ENCODE data around the gene TMEM14A. TPM values are rescaled to one million over a fixed set of nuclear protein-coding genes. Genes with fewer than 3 reads are reported as not detected.
A peak's percentile ranks its signal among the peaks of the same experiment; 100 is the strongest.

Gene TMEM14A, protein sequence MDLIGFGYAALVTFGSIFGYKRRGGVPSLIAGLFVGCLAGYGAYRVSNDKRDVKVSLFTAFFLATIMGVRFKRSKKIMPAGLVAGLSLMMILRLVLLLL
- total RNA-seq, result 10 to 100 TPM; 19.0 to 19.6 TPM

DNA sequence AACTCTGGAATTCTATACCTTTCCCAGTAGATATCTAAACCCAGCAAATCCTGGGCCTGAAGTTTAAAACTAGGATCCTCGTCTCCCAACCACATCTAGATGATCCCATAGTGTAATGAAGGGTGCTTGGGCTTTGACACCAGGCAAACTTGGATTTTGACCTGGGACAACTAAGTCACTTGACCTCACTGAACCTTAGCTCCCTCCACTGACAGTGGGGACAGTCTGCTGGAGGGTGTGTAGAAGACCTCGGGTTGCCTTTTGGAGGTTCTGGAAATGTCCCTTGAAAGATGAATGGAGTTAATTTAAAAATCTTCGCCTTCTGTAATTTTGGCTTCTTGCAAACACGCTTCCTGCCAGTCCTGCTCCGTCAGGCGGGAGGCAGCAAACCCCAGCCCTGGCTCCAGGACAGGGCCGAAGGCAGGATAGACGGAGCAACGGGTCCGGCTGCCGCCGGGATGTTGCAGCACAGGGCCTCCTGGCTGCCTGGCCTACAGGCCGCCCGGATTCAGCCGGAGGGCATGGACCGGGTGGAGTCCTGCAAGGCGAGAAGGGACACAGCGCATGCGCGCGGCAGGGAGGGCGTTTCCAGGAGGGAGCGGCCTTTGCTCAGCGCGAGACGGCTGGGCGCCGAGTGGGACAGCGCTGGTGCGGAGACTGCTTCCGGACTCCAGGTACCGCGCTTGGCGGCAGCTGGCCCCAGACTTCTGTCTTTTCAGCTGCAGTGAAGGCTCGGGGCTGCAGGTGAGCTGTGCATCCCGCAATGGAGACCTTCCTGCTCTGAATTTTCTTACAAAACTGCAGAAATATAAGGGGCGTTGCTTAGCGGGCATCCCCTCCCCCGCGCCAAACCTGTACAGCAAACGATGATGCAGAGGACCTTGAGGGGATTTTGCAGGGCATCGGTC is at the start of gene TMEM14A:
TSS of gene TMEM14A (plus strand) at position 612 of the 908 bp plus-strand sequence. CDS start 5,990 bp downstream, outside the sequence.
- Mint-ChIP-seq H3K4me1 (peaks cover 22% of the 10 kb centered on the region), H3K27me3 (no peaks in the 10 kb centered on the region), H3K4me3 (peak within 1 kb of the TSS; percentile 88), H3K36me3 (peaks cover 6% of the 10 kb centered on the region), H3K9me3 (no peaks in the 10 kb centered on the region), H3K27ac (peak within 1 kb of the TSS; percentile 81)
- DNase-seq, result peak; percentile 93

DNA sequence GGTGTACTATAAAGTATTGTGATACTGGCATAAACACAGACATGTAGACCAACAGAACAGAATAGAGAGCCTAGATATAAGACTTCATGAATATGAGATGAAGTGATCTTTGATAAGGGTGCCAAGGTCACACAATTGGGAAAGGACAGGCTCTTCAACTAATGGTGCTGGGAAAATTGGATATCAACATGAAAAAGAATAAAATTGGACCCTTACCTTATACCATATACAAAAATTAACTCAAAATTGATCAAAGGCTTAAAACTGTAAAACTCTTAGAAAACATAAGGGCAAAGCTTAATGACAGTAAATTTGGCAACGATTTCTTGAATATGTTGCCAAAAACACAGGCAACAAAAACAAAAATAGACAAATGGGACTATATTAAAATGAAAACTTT is 49.3 kb upstream of the TMEM14A start:
- H3K4me3 Mint-ChIP-seq, result no peak overlapping the region
- H3K9me3 Mint-ChIP-seq, result no peaks in the 10 kb centered on the region
- no peaks in the 10 kb centered on the region for H3K36me3 Mint-ChIP-seq
- DNase-seq, result no peak
- no peaks in the 10 kb centered on the region for H3K4me1 Mint-ChIP-seq
- H3K27ac Mint-ChIP-seq, result no peak overlapping the region
- H3K27me3 Mint-ChIP-seq, result peaks cover 7% of the 10 kb centered on the region

DNA sequence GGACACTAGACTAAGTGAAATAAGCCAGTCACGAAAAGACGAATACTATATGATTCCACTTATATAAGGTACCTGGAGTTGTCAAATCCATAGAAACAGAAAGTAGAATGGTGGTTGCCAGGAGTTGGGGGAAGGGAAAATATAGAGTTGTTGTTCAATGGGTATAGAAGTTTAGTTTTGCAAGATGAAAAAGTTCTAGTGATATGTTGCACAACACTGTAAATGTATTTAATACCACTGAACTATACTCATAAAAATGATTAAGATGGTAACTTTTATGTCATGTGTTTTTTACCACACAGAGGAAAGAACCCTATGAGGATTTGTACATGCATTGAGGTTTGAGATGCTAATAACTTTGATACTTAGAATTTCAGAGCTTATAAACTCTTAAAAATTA is 48.1 kb upstream of the TMEM14A start:
- Mint-ChIP-seq H3K9me3 (no peaks in the 10 kb centered on the region), H3K4me1 (no peaks in the 10 kb centered on the region)

DNA sequence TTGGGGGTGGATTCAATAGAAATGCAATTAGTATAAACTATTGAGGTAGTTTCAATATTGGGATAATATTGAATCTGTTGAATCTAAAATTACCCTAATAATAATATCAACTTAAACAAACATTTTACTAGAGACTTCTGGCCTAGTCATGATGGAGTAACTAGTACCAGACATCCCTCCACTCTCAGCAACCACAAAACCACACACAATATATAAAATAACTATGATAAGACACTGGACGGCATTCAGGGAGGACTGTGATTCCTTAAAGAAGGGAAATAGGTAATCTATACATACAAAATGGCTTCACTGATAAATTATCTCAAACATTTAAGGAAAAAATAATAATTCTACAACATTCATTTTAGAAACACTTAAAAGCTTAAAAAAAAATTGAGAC is 38.9 kb upstream of the TMEM14A start:
- Mint-ChIP-seq H3K36me3 (no peaks in the 10 kb centered on the region), H3K27ac (no peak overlapping the region), H3K27me3 (no peaks in the 10 kb centered on the region), H3K4me1 (peaks cover 8% of the 10 kb centered on the region), H3K4me3 (no peak overlapping the region), H3K9me3 (no peaks in the 10 kb centered on the region)
- DNase-seq, result no peak

More for the DNA sequence above, 48.1 kb upstream of the TMEM14A start:
- H3K4me3 Mint-ChIP-seq, result no peak overlapping the region
- H3K36me3 Mint-ChIP-seq, result no peaks in the 10 kb centered on the region
- H3K27ac Mint-ChIP-seq, result no peak overlapping the region
- no peak for DNase-seq
- H3K27me3 Mint-ChIP-seq, result peaks cover 3% of the 10 kb centered on the region

DNA sequence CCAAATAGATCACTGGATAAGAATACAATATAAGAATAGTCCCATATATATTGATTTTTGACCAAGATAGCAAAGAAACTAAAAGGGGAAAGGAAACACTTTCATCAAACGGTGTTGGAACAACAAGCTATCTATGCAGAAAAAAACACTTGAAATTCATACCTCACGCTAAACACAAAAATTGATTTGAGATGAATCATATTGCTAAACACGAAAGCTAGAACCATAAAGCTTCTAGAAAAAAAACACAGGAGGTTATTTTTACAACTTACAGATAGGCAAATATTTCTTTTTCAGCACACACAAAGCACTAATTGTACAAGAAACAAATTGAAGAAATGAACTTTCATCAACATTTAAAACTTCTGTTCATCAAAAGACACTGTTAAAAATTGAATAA is 36.7 kb upstream of the TMEM14A start:
- H3K4me1 Mint-ChIP-seq, result peaks cover 8% of the 10 kb centered on the region
- H3K4me3 Mint-ChIP-seq, result no peak overlapping the region
- DNase-seq, result no peak
- H3K9me3 Mint-ChIP-seq, result no peaks in the 10 kb centered on the region
- no peaks in the 10 kb centered on the region for H3K36me3 Mint-ChIP-seq
- peaks cover under 1% of the 10 kb centered on the region for H3K27me3 Mint-ChIP-seq
- H3K27ac Mint-ChIP-seq, result no peak overlapping the region

DNA sequence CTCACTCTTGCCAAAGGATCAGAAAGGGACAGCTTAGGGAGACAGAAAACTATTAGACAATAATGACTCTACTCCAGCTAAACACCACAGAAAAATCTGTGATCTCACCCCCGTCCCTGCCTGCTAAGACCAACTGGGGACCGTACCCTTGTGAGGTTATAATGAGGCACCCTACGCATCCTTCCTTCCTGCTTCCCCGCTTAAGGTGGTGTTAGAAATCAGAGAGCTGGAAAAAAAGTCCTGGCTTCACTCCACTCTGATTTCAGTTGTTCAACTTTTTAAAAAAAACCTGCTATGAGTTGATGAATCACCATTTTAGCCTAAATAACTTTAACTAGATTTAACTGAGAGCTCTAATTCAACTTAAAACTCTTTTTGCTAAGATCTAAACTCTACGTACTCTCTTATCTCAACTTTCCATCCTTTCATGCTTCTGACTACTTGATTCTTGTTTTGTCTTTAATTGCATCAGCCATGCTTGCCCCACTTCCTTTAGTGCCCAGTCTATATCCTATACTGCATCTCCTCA is 35.8 kb upstream of the TMEM14A start:
- Mint-ChIP-seq H3K4me1 (peaks cover 8% of the 10 kb centered on the region), H3K9me3 (no peaks in the 10 kb centered on the region), H3K36me3 (no peaks in the 10 kb centered on the region), H3K4me3 (no peak overlapping the region), H3K27me3 (peaks cover 10% of the 10 kb centered on the region), H3K27ac (peak overlapping the region; percentile 3)
- no peak for DNase-seq

DNA sequence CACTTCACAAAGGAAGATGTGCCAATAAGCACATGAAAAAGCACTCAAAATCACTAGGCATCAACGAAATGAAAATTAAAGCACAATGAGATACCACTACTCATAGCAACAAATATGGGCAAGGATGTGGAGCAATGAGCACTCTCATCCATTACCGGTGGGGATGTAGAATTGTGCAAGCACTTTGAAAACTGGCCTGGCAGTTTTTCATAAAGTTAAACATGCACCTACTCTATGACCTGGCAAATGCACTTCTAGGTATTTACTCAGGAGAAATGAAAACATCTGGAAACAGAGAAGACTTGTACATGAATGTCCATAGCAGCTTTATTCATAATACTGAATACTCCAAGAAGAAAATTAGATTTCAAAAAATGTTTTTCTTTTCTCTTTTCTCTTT is 34.1 kb upstream of the TMEM14A start:
- Mint-ChIP-seq H3K27ac (no peak overlapping the region), H3K4me1 (peaks cover 10% of the 10 kb centered on the region)

DNA sequence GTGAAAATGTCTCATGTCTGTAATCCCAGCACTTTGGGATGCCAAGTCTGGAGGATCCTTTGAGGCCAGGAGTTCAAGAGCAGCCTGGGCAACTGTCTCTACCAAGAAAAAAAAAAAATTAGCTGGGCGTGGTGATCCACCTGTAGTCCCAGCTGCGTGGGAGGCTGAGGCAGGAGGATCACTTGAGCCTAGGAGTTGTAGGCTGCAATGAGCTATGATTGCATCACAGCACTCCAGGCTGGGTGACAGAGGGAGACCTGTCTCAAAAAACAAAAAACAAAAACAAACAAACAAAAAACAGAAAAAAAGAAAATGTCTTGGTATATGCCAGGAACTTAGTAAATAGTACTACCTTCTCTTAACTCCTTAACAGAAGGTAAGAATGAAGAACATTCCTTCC is 31.4 kb upstream of the TMEM14A start:
- H3K9me3 Mint-ChIP-seq, result no peaks in the 10 kb centered on the region
- peaks cover 11% of the 10 kb centered on the region for H3K4me1 Mint-ChIP-seq
- H3K27ac Mint-ChIP-seq, result no peak overlapping the region
- H3K27me3 Mint-ChIP-seq, result peaks cover 18% of the 10 kb centered on the region
- no peak for DNase-seq
- H3K4me3 Mint-ChIP-seq, result no peak overlapping the region
- H3K36me3 Mint-ChIP-seq, result no peaks in the 10 kb centered on the region

More for the DNA sequence above, 34.1 kb upstream of the TMEM14A start:
- Mint-ChIP-seq H3K27me3 (peaks cover 18% of the 10 kb centered on the region), H3K4me3 (no peak overlapping the region), H3K9me3 (no peaks in the 10 kb centered on the region), H3K36me3 (no peaks in the 10 kb centered on the region)
- no peak for DNase-seq

DNA sequence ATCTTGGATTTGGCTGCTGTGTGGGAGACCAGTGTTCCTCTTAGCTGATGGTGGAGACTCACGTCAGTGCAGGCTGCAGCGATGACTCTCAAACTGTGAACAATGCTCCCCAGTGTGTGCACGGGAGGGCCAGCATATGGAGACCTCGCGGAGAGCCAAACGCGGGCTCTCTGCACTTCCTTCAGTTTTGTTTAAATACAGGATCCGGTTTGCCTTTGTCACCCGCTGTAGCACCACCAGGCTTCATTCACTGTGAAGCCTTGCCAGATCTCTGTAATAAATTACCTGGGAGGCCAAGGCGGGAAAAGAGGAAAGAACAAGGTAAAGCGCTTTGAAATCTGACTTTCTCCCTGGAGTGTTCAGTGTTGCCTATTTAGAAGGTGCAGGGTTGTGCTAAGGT is 30.7 kb upstream of the TMEM14A start:
- no peaks in the 10 kb centered on the region for H3K36me3 Mint-ChIP-seq
- H3K4me3 Mint-ChIP-seq, result no peak overlapping the region
- H3K27me3 Mint-ChIP-seq, result peaks cover 18% of the 10 kb centered on the region
- H3K9me3 Mint-ChIP-seq, result no peaks in the 10 kb centered on the region
- no peak overlapping the region for H3K27ac Mint-ChIP-seq
- H3K4me1 Mint-ChIP-seq, result peaks cover 5% of the 10 kb centered on the region
- DNase-seq, result no peak

DNA sequence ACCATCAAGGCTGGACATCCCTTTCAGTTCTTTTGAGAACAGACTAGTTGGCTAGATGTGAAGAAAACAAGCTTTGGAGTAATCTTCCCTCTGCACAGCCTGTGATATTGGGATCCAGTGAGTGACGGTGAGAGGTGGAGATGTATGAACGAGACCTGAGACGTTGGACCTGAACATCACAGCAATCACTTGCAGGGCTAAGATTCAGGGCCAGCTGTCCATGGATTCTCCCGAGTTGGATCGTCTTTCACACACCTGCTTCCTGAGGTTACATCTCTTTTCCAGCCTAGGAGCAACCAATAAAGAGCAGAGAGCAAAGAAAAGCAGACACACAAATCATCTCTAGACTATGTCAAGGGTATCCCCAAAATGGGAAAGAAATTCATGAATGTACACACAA is 30.0 kb upstream of the TMEM14A start:
- Mint-ChIP-seq H3K9me3 (peaks cover 2% of the 10 kb centered on the region), H3K27me3 (peaks cover 18% of the 10 kb centered on the region), H3K4me1 (peaks cover 3% of the 10 kb centered on the region), H3K27ac (no peak overlapping the region), H3K4me3 (no peak overlapping the region), H3K36me3 (no peaks in the 10 kb centered on the region)
- no peak for DNase-seq

DNA sequence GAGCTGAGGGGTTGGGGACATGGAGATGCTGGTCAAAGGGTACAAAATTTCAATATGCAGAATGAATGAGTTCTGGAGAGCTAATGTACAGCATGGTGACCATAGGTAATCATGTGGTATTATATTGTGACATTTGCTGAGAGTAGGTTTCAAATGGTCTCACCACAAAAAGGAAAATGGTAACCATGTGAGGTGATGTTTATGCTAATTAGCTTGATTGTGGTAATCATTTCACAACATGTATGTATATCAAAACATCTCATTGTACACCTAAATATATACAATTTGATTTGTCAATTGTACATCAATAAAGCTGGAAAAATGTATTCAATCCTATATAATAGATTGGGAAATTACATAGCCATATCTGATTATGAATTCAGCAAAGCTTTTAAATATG is 29.5 kb upstream of the TMEM14A start:
- Mint-ChIP-seq H3K9me3 (peaks cover 2% of the 10 kb centered on the region), H3K4me1 (peaks cover 3% of the 10 kb centered on the region), H3K4me3 (no peak overlapping the region), H3K27me3 (peaks cover 18% of the 10 kb centered on the region), H3K27ac (no peak overlapping the region), H3K36me3 (no peaks in the 10 kb centered on the region)
- no peak for DNase-seq

DNA sequence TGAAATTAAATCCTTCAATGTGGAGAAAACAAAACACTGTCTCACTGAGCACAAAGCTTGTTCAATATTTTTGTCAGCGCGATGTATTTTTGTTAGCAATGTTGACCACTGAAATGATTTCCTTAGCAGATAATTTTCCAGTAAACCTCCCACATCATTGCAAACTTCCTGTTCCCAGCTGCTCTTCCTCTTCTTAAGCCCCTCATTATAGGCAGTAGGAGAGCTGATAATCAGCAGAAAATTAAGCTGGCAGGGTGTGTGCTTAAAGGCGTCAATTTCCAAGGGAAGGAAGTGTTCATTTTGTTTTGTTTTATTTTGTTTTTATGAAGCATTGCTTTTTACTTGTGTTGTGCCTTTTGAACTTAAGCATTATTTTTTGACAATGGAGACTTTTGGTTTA is 29.1 kb upstream of the TMEM14A start:
- Mint-ChIP-seq H3K27me3 (peaks cover 18% of the 10 kb centered on the region), H3K36me3 (no peaks in the 10 kb centered on the region), H3K4me3 (no peak overlapping the region), H3K9me3 (peaks cover 2% of the 10 kb centered on the region), H3K4me1 (peaks cover 3% of the 10 kb centered on the region), H3K27ac (no peak overlapping the region)
- DNase-seq, result no peak

DNA sequence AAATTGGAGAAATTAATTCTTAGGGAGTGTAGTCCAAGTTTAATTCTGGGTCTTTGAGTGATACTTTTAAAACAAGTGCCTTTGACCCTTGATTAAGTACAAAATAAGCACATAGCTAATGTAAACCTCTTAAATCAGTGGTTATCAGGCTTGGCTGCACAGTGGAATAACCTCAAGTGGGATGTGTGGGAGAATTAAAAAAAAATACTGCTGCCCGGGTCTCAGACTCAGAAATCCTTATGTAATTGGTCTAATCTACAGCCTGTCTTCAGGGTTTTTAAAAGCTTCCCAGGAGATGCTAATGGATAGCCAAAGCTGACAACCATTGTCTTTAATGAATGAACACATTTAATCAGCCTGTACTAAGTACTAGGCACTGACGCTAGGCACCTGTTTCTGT is 28.5 kb upstream of the TMEM14A start:
- Mint-ChIP-seq H3K9me3 (peaks cover 2% of the 10 kb centered on the region), H3K4me1 (peaks cover 3% of the 10 kb centered on the region), H3K27ac (no peak overlapping the region), H3K27me3 (peaks cover 18% of the 10 kb centered on the region), H3K4me3 (no peak overlapping the region), H3K36me3 (no peaks in the 10 kb centered on the region)
- DNase-seq, result no peak

DNA sequence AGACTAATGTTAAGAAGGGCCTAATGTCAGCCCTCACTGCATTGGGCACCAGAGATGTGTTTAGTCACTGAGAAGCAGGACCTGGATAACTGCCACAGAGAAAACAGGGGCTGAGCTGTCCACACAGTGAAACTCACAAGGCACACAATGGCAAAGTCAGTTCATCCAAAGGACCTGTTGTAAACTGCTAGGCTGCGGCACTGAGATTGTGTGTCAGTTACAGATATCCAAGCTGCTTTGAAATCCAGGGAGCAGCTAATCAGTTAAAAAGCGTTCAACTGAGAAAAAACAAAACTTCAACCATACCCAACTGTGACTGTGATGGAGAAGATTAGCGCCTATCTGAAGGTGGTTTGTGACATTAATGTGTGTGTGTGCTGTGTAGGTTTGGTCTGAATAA is 27.8 kb upstream of the TMEM14A start:
- Mint-ChIP-seq H3K27ac (no peak overlapping the region), H3K9me3 (peaks cover 2% of the 10 kb centered on the region), H3K4me3 (no peak overlapping the region), H3K4me1 (peaks cover 3% of the 10 kb centered on the region), H3K36me3 (no peaks in the 10 kb centered on the region), H3K27me3 (peaks cover 18% of the 10 kb centered on the region)
- DNase-seq, result no peak

DNA sequence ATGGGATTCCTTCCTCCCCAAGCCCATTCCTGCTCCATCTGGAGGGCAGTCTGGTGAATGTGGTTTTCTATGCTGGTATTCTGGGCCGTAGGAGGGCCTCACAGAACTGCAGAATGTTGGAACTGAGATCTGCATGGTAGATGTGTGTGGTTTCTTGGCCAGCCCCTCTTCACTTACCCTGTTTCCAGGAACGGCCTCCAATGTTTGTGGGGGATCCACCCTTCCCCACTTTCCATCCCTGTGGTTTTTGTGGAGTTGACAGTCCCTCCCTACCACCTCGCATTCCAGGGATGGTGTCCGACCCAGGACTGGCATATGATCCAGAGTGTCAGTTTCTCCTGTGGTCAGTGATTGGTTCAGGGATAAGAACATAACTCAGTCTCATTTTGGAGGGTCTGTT is 26.7 kb upstream of the TMEM14A start:
- H3K36me3 Mint-ChIP-seq, result no peaks in the 10 kb centered on the region
- H3K27me3 Mint-ChIP-seq, result peaks cover 17% of the 10 kb centered on the region
- H3K4me1 Mint-ChIP-seq, result peaks cover 3% of the 10 kb centered on the region
- no peak overlapping the region for H3K27ac Mint-ChIP-seq
- no peak overlapping the region for H3K4me3 Mint-ChIP-seq
- no peak for DNase-seq
- peaks cover 2% of the 10 kb centered on the region for H3K9me3 Mint-ChIP-seq

DNA sequence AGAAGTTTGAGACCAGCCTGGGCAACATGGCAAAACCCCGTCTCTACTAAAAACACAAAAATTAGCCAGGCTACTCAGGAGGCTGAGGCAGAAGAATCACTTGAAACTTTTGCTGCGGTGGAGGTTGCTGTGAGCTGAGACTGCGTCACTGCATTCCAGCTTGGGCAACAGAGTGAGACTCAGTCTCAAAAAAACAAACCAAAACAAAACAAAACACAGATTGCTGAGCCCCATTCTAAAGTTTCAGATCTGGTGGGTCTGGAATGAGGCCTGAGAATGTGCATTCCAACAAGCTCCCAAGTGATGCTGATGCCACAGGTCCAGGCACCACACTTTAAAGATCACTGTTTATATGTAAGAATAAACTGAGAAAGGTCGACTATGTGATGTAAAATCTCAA is 24.9 kb upstream of the TMEM14A start:
- peaks cover 2% of the 10 kb centered on the region for H3K9me3 Mint-ChIP-seq
- H3K36me3 Mint-ChIP-seq, result no peaks in the 10 kb centered on the region
- no peak overlapping the region for H3K4me3 Mint-ChIP-seq
- DNase-seq, result no peak
- peaks cover 3% of the 10 kb centered on the region for H3K4me1 Mint-ChIP-seq
- no peak overlapping the region for H3K27ac Mint-ChIP-seq
- peaks cover 3% of the 10 kb centered on the region for H3K27me3 Mint-ChIP-seq

Data from activated naive CD8-positive, alpha-beta T cell treated with anti-CD3 and anti-CD28 coated beads for 36 hours (primary cell).